ENCODE measurements around the gene SERGEF.

Gene SERGEF

DNA sequence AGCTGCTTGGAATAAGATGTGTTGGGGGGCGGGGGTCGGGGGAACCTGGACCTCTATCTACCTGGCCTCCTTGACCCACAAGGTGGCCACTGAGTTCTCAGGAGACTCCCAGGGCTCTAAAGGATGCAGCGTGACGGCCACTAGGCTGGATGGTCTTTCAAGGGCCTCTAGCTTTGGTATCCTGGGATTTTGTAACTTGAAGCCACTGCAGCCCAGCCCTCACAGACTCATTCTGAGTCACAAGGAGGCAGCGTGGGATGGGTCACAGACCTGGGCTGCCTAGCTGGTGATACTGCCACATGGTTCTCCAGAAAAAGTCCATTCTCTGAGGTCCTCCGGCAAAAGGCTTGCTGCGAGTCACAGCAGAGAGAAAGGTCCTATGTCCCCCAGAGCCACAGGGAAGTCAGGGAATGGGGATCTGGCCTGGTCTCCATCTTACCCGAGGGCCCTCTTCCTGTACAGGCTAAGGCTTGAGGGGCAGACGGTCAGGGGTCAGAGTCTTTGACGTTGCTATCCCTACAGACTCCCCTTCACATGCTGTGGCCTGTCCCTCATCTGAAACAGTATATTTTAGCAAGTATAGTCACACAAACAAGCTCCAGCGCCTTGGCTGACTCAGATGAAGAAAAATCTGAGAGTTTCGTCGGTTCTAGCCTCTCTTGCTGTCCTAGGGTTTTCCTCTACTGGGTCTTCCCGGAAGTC, 225.9 kb downstream of the SERGEF start:
- Histone ChIP-seq H3K9me3 (ENCODE audit: control insufficient read depth in 5 of 5, low read length in 5 of 5) (no peaks in the 10 kb centered on the region), H3K4me3 (ENCODE audit: low read depth in 1 of 5, low read length in 5 of 5) (no peak overlapping the region)

GRCh38 chr11:17783878-17784277, 229.0 kb downstream of the SERGEF start:
- no peaks in the 10 kb centered on the region for H3K27me3 ChIP-seq (ENCODE audit: control insufficient read depth in 5 of 5, insufficient read depth in 4 of 5, low read length in 5 of 5)
- H3K9me3 ChIP-seq (ENCODE audit: control insufficient read depth in 5 of 5, low read length in 5 of 5) = no peaks in the 10 kb centered on the region
- no peak overlapping the region for H3K4me3 ChIP-seq (ENCODE audit: low read depth in 1 of 5, low read length in 5 of 5)
- no peak overlapping the region for H3K27ac ChIP-seq (ENCODE audit: low read depth, low read length)
- no peak overlapping the region for H3K9ac ChIP-seq (ENCODE audit: low read length in 5 of 5)
- no peaks in the 10 kb centered on the region for H3K4me1 ChIP-seq (ENCODE audit: control insufficient read depth in 5 of 5, insufficient read depth in 5 of 5, low read length in 5 of 5)
- H3K36me3 ChIP-seq (ENCODE audit: control insufficient read depth in 5 of 5, insufficient read depth in 5 of 5, low read length in 5 of 5) = peaks cover 0 to 6% (median 0%) of the 10 kb centered on the region in 5 donors

More for the DNA sequence above, 225.9 kb downstream of the SERGEF start:
- no peaks in the 10 kb centered on the region for H3K27me3 ChIP-seq (ENCODE audit: control insufficient read depth in 5 of 5, insufficient read depth in 4 of 5, low read length in 5 of 5)
- peaks cover 0 to 6% (median 0%) of the 10 kb centered on the region in 5 donors for H3K36me3 ChIP-seq (ENCODE audit: control insufficient read depth in 5 of 5, insufficient read depth in 5 of 5, low read length in 5 of 5)
- H3K27ac ChIP-seq (ENCODE audit: low read depth, low read length) = no peak overlapping the region
- no peak overlapping the region for H3K9ac ChIP-seq (ENCODE audit: low read length in 5 of 5)
- no peaks in the 10 kb centered on the region for H3K4me1 ChIP-seq (ENCODE audit: control insufficient read depth in 5 of 5, insufficient read depth in 5 of 5, low read length in 5 of 5)

GRCh38 chr11:17782603-17783337, 230.1 kb downstream of the SERGEF start:
- Histone ChIP-seq H3K27me3 (ENCODE audit: control insufficient read depth in 5 of 5, insufficient read depth in 4 of 5, low read length in 5 of 5) (no peaks in the 10 kb centered on the region), H3K9me3 (ENCODE audit: control insufficient read depth in 5 of 5, low read length in 5 of 5) (no peaks in the 10 kb centered on the region), H3K27ac (ENCODE audit: low read depth, low read length) (no peak overlapping the region), H3K4me1 (ENCODE audit: control insufficient read depth in 5 of 5, insufficient read depth in 5 of 5, low read length in 5 of 5) (no peaks in the 10 kb centered on the region), H3K4me3 (ENCODE audit: low read depth in 1 of 5, low read length in 5 of 5) (no peak overlapping the region), H3K9ac (ENCODE audit: low read length in 5 of 5) (no peak overlapping the region), H3K36me3 (ENCODE audit: control insufficient read depth in 5 of 5, insufficient read depth in 5 of 5, low read length in 5 of 5) (peaks cover 0 to 6% (median 0%) of the 10 kb centered on the region in 5 donors)

DNA sequence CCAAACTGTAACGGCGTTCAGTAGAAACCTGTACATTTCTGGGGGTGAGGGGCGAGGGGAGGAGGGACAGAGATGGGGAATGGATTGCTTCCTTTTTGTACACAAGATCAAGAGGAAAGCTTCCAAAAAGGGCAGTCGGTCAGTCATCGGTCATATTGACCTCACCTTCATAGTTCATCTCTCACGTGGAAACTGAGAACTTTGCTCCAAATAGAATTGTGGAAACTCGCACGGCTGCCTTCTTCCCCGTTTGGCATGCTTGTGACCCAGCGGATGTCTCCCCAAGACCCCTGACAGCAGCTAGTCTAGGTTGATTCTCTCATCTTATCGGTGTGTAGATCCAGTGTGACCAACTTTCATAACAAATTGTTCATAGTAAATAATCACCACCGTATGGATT, 230.7 kb downstream of the SERGEF start:
- peaks cover 0 to 6% (median 0%) of the 10 kb centered on the region in 5 donors for H3K36me3 ChIP-seq (ENCODE audit: control insufficient read depth in 5 of 5, insufficient read depth in 5 of 5, low read length in 5 of 5)
- no peaks in the 10 kb centered on the region for H3K9me3 ChIP-seq (ENCODE audit: control insufficient read depth in 5 of 5, low read length in 5 of 5)
- H3K9ac ChIP-seq (ENCODE audit: low read length in 5 of 5) = no peak overlapping the region
- H3K4me1 ChIP-seq (ENCODE audit: control insufficient read depth in 5 of 5, insufficient read depth in 5 of 5, low read length in 5 of 5) = no peaks in the 10 kb centered on the region
- no peaks in the 10 kb centered on the region for H3K27me3 ChIP-seq (ENCODE audit: control insufficient read depth in 5 of 5, insufficient read depth in 4 of 5, low read length in 5 of 5)
- H3K27ac ChIP-seq (ENCODE audit: low read depth, low read length) = no peak overlapping the region
- H3K4me3 ChIP-seq (ENCODE audit: low read depth in 1 of 5, low read length in 5 of 5) = no peak overlapping the region

DNA sequence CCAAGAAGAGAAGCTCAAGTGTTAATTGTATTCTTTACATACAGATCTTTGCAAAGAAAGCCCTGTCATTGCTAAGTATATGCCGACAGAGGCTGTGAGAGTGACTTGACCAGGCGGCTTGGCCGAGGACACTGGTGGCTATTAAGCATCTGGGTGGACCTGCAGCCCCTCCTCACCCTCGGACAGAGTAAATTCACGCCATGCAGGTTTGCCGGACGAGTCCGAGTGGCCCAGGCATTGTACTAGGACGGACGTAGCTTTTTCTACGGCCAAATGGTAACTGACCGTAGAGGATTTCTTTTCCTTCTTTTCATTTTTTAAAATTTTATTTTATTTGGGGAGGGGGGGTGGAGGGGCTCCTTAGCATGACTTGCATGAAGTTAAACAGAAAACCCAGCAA, 231.2 kb downstream of the SERGEF start:
- peaks cover 0 to 6% (median 0%) of the 10 kb centered on the region in 5 donors for H3K36me3 ChIP-seq (ENCODE audit: control insufficient read depth in 5 of 5, insufficient read depth in 5 of 5, low read length in 5 of 5)
- H3K9me3 ChIP-seq (ENCODE audit: control insufficient read depth in 5 of 5, low read length in 5 of 5) = no peaks in the 10 kb centered on the region
- H3K9ac ChIP-seq (ENCODE audit: low read length in 5 of 5) = no peak overlapping the region
- no peak overlapping the region for H3K4me3 ChIP-seq (ENCODE audit: low read depth in 1 of 5, low read length in 5 of 5)
- no peaks in the 10 kb centered on the region for H3K4me1 ChIP-seq (ENCODE audit: control insufficient read depth in 5 of 5, insufficient read depth in 5 of 5, low read length in 5 of 5)
- H3K27ac ChIP-seq (ENCODE audit: low read depth, low read length) = no peak overlapping the region
- no peaks in the 10 kb centered on the region for H3K27me3 ChIP-seq (ENCODE audit: control insufficient read depth in 5 of 5, insufficient read depth in 4 of 5, low read length in 5 of 5)

DNA sequence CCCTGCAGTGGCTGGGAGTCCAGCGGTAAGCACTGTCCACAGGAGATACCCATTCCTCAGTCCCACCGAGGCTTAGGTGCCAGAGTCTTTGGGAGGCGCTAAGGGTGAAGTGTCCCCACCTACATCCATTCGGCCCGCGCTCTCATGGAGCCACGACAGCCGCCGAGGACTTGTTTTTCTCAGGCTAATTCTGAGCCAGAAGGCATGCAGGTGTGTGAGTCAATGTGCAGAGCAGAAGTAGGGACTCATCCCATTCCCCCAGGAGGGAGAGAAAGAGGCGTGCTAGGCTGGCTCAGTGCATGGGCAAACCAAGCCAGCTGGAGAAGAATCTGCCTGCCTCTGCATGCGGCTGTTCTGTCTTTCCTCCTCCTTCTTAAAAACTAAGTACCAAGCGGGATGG, 231.6 kb downstream of the SERGEF start:
- H3K9ac ChIP-seq (ENCODE audit: low read length in 5 of 5) = no peak overlapping the region
- H3K36me3 ChIP-seq (ENCODE audit: control insufficient read depth in 5 of 5, insufficient read depth in 5 of 5, low read length in 5 of 5) = peaks cover 0 to 4% (median 0%) of the 10 kb centered on the region in 5 donors
- H3K4me1 ChIP-seq (ENCODE audit: control insufficient read depth in 5 of 5, insufficient read depth in 5 of 5, low read length in 5 of 5) = no peaks in the 10 kb centered on the region
- H3K27ac ChIP-seq (ENCODE audit: low read depth, low read length) = no peak overlapping the region
- H3K27me3 ChIP-seq (ENCODE audit: control insufficient read depth in 5 of 5, insufficient read depth in 4 of 5, low read length in 5 of 5) = no peaks in the 10 kb centered on the region
- no peaks in the 10 kb centered on the region for H3K9me3 ChIP-seq (ENCODE audit: control insufficient read depth in 5 of 5, low read length in 5 of 5)
- no peak overlapping the region for H3K4me3 ChIP-seq (ENCODE audit: low read depth in 1 of 5, low read length in 5 of 5)

- H3K9ac ChIP-seq (ENCODE audit: low read length in 5 of 5) = no peak overlapping the region
- no peak overlapping the region for H3K27ac ChIP-seq (ENCODE audit: low read depth, low read length)
- H3K9me3 ChIP-seq (ENCODE audit: control insufficient read depth in 5 of 5, low read length in 5 of 5) = no peaks in the 10 kb centered on the region
- no peaks in the 10 kb centered on the region for H3K36me3 ChIP-seq (ENCODE audit: control insufficient read depth in 5 of 5, insufficient read depth in 5 of 5, low read length in 5 of 5)
- no peak overlapping the region for H3K4me3 ChIP-seq (ENCODE audit: low read depth in 1 of 5, low read length in 5 of 5)
- no peaks in the 10 kb centered on the region for H3K27me3 ChIP-seq (ENCODE audit: control insufficient read depth in 5 of 5, insufficient read depth in 4 of 5, low read length in 5 of 5)
- no peaks in the 10 kb centered on the region for H3K4me1 ChIP-seq (ENCODE audit: control insufficient read depth in 5 of 5, insufficient read depth in 5 of 5, low read length in 5 of 5)
Observed at GRCh38 chr11:17780668-17781067, 232.2 kb downstream of the SERGEF start.

DNA sequence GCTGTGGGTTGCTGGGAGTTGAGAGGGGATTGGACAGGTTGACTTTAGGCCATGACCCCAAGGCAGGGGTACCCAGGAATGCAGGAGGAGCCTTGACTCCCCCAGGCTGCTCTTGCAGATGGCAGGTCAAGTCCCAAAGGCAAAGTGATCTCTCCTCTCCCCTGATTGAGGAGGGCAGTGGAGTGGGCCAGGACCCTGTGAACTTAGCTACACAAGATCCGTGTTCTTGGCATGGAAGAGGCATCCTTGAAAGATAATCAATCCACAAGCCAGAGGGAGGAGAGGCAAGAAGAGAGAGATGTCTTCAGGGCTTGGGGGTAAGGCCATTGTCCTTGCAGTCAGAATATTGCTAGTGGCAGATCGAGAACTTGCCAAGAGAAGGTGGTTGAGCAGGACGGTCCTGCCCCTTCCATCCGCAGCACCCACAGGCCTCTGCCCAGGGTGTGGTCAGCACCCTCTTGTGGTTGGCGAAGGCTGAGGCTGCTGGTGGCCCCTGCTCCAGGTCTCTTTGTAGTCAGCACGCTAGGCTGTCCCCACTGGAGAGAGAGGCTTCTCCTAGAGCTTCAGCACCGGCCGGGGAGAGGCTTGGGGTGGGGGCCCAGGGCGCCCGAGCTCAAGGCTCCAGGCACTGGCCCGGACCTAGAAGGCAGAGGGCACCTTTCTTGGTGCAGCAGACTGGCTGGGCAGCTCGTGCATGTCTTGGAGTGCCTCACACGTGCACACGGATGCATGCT, 232.8 kb downstream of the SERGEF start:
- Histone ChIP-seq H3K4me1 (ENCODE audit: control insufficient read depth in 5 of 5, insufficient read depth in 5 of 5, low read length in 5 of 5) (no peaks in the 10 kb centered on the region), H3K9ac (ENCODE audit: low read length in 5 of 5) (no peak overlapping the region), H3K27me3 (ENCODE audit: control insufficient read depth in 5 of 5, insufficient read depth in 4 of 5, low read length in 5 of 5) (no peaks in the 10 kb centered on the region), H3K9me3 (ENCODE audit: control insufficient read depth in 5 of 5, low read length in 5 of 5) (no peaks in the 10 kb centered on the region), H3K27ac (ENCODE audit: low read depth, low read length) (no peak overlapping the region), H3K4me3 (ENCODE audit: low read depth in 1 of 5, low read length in 5 of 5) (no peak overlapping the region), H3K36me3 (ENCODE audit: control insufficient read depth in 5 of 5, insufficient read depth in 5 of 5, low read length in 5 of 5) (no peaks in the 10 kb centered on the region)

DNA sequence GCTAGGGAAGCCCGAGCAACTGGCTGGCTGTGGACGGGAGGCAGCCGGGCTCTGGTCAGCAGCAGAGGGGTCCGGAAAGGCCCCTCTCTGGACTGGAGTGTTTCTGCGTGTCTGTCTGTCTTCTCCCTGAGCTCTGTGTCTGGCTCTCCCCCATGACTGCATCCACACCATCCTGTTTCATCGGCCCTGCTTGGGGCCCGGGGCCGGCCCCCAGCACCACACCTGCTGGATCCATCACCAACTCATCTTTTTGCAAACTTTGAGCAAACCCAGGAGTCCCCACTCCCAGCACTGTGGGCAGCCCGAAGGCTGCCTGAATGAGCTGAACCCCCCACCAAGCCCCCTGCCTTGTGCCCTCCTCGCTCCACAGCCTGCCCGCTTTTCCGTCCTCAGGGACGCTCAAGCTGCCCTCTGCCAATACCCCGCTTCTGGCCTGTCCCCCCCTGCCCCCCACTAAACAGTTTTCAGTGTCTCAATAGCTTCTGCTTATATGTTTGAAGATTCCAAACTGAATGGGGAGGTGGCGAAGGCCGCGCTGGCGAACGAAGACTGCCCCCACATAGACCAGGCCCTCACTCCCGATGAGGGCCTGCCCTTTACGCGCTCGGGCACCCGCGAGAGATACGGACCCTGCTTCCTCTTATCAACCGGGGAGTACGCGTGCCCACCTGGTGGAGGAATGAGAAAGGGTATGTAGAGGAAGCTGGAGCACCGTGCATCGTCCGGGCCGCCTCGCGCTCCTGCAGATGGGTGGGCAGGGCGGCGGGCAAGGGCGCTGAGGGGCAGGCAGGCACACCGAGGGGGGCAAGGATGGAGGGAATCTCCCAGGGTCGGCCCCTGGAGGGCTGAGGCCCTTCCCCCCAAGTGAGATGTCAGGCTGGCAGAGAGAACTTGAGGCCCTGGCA, 233.6 kb downstream of the SERGEF start:
- no peaks in the 10 kb centered on the region for H3K9me3 ChIP-seq (ENCODE audit: control insufficient read depth in 5 of 5, low read length in 5 of 5)
- H3K4me3 ChIP-seq (ENCODE audit: low read depth in 1 of 5, low read length in 5 of 5) = no peak overlapping the region
- no peaks in the 10 kb centered on the region for H3K27me3 ChIP-seq (ENCODE audit: control insufficient read depth in 5 of 5, insufficient read depth in 4 of 5, low read length in 5 of 5)
- no peaks in the 10 kb centered on the region for H3K4me1 ChIP-seq (ENCODE audit: control insufficient read depth in 5 of 5, insufficient read depth in 5 of 5, low read length in 5 of 5)
- H3K27ac ChIP-seq (ENCODE audit: low read depth, low read length) = no peak overlapping the region
- H3K36me3 ChIP-seq (ENCODE audit: control insufficient read depth in 5 of 5, insufficient read depth in 5 of 5, low read length in 5 of 5) = no peaks in the 10 kb centered on the region
- no peak overlapping the region for H3K9ac ChIP-seq (ENCODE audit: low read length in 5 of 5)

All from subcutaneous abdominal adipose tissue (tissue), 5 donors.